ENCODE data around the gene ANP32E.

DNA sequence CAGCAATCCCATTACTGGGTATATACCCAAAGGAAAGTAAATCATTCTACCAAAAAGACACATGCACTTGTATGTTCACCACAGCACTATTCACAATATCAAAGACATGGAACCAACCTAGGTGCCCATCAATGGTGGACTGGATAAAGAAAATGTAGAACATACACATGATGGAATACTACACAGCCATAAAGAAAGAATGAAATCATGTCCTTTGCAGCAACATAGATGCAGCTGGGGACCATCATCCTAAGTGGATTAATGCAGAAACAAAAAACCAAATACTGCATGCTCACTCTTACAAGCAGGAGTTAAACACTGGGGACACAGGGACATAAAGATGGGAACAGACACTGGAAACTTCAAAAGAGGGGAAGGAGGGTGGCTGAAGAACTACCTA, 8.7 kb downstream of the ANP32E start:
- TF ChIP-seq KDM5B (IDR thresholded peaks at IDR 0.05; ENCODE audit: insufficient replicate concordance, low read depth, low read length) = no peak
- TF ChIP-seq, protein P1, sequence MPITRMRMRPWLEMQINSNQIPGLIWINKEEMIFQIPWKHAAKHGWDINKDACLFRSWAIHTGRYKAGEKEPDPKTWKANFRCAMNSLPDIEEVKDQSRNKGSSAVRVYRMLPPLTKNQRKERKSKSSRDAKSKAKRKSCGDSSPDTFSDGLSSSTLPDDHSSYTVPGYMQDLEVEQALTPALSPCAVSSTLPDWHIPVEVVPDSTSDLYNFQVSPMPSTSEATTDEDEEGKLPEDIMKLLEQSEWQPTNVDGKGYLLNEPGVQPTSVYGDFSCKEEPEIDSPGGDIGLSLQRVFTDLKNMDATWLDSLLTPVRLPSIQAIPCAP (CRISPR knock-in tag; IDR thresholded peaks at IDR 0.05; ENCODE audit: borderline replicate concordance) = no peak
- TF ChIP-seq, protein P2, sequence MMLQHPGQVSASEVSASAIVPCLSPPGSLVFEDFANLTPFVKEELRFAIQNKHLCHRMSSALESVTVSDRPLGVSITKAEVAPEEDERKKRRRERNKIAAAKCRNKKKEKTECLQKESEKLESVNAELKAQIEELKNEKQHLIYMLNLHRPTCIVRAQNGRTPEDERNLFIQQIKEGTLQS (IDR thresholded peaks at IDR 0.05) = no peak
- TF ChIP-seq, protein P2 (CRISPR knock-in tag; conservative IDR thresholded peaks at IDR 0.05) = no peak
- TF ChIP-seq, protein P3, sequence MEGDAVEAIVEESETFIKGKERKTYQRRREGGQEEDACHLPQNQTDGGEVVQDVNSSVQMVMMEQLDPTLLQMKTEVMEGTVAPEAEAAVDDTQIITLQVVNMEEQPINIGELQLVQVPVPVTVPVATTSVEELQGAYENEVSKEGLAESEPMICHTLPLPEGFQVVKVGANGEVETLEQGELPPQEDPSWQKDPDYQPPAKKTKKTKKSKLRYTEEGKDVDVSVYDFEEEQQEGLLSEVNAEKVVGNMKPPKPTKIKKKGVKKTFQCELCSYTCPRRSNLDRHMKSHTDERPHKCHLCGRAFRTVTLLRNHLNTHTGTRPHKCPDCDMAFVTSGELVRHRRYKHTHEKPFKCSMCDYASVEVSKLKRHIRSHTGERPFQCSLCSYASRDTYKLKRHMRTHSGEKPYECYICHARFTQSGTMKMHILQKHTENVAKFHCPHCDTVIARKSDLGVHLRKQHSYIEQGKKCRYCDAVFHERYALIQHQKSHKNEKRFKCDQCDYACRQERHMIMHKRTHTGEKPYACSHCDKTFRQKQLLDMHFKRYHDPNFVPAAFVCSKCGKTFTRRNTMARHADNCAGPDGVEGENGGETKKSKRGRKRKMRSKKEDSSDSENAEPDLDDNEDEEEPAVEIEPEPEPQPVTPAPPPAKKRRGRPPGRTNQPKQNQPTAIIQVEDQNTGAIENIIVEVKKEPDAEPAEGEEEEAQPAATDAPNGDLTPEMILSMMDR (IDR thresholded peaks at IDR 0.05 in 2 of 3, conservative IDR thresholded peaks at IDR 0.05 in 1 of 3; ENCODE audit: insufficient read depth in 2 of 3, low read depth in 1 of 3, low read length in 3 of 3) = no peak
- TF ChIP-seq, protein P4, sequence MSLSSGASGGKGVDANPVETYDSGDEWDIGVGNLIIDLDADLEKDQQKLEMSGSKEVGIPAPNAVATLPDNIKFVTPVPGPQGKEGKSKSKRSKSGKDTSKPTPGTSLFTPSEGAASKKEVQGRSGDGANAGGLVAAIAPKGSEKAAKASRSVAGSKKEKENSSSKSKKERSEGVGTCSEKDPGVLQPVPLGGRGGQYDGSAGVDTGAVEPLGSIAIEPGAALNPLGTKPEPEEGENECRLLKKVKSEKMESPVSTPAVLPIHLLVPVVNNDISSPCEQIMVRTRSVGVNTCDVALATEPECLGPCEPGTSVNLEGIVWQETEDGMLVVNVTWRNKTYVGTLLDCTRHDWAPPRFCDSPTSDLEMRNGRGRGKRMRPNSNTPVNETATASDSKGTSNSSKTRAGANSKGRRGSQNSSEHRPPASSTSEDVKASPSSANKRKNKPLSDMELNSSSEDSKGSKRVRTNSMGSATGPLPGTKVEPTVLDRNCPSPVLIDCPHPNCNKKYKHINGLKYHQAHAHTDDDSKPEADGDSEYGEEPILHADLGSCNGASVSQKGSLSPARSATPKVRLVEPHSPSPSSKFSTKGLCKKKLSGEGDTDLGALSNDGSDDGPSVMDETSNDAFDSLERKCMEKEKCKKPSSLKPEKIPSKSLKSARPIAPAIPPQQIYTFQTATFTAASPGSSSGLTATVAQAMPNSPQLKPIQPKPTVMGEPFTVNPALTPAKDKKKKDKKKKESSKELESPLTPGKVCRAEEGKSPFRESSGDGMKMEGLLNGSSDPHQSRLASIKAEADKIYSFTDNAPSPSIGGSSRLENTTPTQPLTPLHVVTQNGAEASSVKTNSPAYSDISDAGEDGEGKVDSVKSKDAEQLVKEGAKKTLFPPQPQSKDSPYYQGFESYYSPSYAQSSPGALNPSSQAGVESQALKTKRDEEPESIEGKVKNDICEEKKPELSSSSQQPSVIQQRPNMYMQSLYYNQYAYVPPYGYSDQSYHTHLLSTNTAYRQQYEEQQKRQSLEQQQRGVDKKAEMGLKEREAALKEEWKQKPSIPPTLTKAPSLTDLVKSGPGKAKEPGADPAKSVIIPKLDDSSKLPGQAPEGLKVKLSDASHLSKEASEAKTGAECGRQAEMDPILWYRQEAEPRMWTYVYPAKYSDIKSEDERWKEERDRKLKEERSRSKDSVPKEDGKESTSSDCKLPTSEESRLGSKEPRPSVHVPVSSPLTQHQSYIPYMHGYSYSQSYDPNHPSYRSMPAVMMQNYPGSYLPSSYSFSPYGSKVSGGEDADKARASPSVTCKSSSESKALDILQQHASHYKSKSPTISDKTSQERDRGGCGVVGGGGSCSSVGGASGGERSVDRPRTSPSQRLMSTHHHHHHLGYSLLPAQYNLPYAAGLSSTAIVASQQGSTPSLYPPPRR (CRISPR knock-in tag; IDR thresholded peaks at IDR 0.05; ENCODE audit: borderline replicate concordance) = no peak
- no peak for TF ChIP-seq RAD21 (CRISPR knock-in tag; conservative IDR thresholded peaks at IDR 0.05 in 1 of 2, IDR thresholded peaks at IDR 0.05 in 1 of 2)
- no peak for TF ChIP-seq TCF7L2 (IDR thresholded peaks at IDR 0.05; ENCODE audit: low read depth, low read length)
- no peak for TF ChIP-seq TBP (optimal IDR thresholded peaks at IDR 0.05; ENCODE audit: low read depth, low read length)
- TF ChIP-seq MCM7 (IDR thresholded peaks at IDR 0.05) = no peak
- no peak for TF ChIP-seq CHD2 (IDR thresholded peaks at IDR 0.05; ENCODE audit: low read depth, low read length)
- TF ChIP-seq HNRNPL (IDR thresholded peaks at IDR 0.05; ENCODE audit: low read depth, low read length) = no peak

Measured in K562 (cell line).